ENCODE measurements around the gene FOXG1.

FOXG1 gene

DNA sequence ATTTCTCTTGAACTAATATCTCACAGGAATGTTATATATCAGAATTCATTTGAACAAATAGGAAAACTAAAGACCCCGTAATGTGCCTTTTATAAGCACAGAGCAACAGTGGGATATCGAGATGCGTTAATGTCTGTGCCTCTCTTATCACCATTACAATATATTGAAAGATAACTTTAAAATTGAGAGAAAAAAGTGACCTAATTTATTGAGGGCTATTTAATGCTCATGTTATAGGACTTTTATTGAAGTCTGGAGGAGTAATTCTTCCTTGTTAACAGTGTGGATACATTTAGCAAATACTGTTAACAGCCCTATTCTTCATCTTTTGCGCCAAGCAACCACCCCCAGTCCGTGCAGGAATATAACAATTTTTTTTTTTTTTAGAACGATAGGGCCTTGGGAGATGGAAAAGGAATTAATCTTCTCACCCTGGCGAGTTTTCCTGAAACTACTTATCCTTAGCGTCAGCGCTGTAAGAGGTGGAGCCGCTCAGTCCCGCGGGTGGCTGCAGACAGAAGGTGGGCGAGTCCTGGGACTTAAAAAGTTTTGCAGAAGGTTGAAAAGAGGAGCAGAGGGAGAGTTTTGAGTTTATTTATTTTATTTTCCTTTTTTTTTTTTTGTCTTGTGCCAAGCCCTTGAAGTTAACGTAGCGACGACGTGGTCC, 11.0 kb downstream of the FOXG1 start:
- no peak for DNase-seq (ENCODE audit: low read depth)

DNA sequence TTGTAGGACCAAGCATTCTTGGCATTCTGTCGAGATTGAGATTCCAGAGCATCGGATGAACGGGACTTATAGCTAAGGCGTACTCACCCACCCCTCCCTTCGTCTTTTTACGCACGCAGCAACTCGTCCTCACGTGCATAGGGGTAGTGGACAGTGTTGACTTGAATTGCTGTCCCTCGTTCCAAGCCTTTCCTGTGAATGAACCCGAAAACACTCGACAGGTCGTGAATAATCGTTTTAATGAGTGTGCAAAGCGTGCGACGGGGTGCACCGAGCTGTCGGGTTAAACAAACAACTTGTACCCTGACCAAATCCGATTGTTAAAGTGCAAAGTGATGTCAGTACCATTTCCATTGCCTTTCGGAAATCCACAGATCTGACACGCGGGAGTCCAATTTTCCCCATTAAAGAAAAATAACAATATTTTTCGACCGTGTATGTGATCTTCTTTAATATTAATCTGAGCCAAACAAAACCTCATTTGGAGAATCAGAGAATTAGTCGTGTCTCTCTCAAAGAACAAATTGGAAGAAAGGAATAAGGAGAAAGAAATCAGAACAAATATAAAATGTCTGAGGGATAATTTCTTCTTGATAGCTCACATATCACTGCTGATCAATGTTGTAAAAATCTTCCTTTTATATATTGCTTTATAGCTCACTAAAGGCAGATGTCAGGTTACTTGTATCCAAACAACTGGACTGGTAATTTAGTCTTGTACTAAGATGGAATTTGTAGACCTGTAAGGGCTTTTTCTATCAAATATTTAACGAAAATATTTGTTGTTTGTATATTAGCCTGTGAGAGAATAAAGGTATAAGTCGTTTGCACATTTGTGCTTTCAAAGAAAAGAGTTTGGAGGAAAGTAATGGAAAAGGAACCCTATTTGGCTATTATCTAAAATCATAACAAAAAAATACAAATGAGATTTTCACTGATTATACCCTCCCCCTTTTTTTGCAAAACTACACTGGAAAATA, 11.8 kb downstream of the FOXG1 start:
- DNase-seq (ENCODE audit: low read depth), result no peak

DNA sequence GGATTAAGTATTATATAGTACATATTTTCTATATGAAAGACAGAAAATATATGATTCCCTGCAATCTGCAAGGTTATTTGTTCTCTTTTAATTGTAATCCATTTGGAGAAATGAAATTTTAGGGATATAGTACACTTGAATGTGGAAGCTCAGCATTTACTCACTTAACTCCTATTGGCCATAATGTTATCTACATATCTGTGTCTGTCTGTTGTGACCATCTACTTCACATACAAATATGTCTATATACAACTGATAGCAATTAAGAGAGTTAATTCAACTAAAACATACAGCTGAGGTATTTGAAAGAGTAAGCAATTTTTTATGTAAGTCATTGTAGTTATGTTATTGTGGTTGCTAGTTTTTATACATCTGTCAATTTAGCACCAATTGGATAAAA, 12.9 kb downstream of the FOXG1 start:
- DNase-seq (ENCODE audit: low read depth), result no peak

DNA sequence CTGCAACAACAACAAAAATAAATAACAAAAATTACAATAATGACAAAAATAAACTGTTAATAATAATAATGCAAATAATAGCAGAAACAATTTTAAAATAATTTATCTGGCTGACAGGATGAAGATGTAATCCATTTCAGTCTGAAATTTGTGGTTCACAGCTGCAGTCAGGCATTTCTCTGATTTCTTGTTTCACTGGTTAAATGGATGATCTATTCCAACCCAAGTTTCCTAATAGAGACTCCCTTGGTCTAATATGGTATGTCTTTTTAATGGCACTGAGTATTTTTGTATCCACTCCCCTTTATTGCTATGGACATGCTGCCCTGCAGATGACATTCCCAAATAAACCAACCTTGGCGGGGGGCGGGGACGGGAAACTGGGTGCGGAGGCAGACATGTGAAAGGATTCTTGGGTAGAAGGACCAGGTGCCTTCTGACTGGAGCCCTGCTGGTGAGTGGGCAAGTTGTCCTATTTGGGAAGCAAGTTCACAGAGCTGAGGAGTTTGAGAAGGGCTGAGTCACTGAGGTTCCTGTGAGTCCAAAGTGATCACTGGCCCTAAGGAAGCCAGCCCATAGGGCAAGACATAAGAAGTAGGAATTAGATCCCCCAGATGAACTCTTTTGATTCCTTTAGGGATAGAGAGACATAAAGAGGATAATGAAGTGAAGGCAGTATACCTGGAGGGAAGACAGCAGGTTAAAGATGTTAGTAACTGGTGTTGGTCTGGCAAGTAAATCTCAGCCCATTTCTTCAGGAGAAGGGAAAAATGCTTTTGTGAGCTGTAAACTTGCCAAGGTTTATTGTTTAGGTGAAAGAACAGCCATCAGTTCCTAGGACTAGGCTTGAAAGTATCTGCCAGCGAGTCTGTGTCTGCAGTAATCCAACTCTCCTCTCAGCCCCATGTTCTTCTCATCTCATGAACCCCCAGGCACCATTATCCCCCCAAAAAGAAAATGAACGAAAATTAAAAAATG, 14.5 kb downstream of the FOXG1 start:
- DNase-seq (ENCODE audit: low read depth), result no peak

DNA sequence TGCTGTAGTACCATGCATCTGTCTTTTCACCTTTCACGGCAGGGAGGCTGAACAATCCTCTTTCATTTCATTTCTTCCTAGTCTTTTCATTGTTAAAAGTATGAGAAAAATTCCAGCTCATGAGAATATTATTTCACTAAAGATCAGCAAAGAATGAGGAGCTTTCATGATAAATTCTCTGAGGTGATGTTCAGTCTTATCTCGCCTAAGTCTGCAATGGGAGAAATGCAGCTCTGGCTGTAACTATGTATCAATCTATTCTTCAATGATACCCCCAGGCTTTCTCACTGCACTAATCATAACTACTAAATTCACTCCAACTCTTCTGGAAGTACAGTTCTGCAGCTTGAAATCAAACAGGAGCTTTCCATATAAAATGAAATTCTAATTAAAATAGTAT, 15.7 kb downstream of the FOXG1 start:
- no peak for DNase-seq (ENCODE audit: low read depth)

- DNase-seq (ENCODE audit: low read depth), result no peak
Measured at GRCh38 chr14:28783664-28784063, 17.1 kb downstream of the FOXG1 start.

- no peak for DNase-seq (ENCODE audit: low read depth)
Measured at GRCh38 chr14:28784096-28785048, 17.8 kb downstream of the FOXG1 start.

GRCh38 chr14:28785096-28785952, 18.7 kb downstream of the FOXG1 start:
- no peak for DNase-seq (ENCODE audit: low read depth)

DNA sequence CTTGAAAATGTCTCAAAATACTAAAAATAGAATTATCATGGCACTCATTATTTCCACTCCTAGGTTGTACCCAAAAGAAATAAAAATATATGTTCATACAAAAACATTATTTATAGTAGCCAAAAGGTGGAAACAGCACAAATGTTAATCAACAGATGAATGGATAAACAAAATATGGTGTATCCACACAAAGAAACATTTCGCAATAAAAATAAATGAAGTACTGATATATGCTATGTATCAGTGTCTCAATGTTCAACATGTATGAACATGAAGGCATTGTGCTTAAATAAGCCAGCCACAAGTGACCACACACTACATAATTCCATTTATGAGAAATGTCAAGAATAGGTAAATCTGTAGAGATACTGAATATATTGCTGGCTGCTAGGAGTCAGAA, 40.9 kb downstream of the FOXG1 start:
- DNase-seq (ENCODE audit: low read depth), result no peak

GRCh38 chr14:28813810-28814209, 47.2 kb downstream of the FOXG1 start:
- no peak for DNase-seq (ENCODE audit: low read depth)
